Glomerular endothelial cell (primary cell): ENCODE data around the gene RHOA. TPM values are rescaled to one million over a fixed set of nuclear protein-coding genes. Genes with fewer than 3 reads are reported as not detected.
"Not testable (repeated sequence)": the region's sequence is repeated elsewhere in the genome, so short reads cannot be mapped to it uniquely, and the experiment has no call there.

ENCODE experiments used
- DNase-seq: peaks from one replicate; pipeline ENCODE4 v3.0.0-alpha.2; 2011; ENCODE audit warnings: low read depth, low spot score; ENCODE audit errors: extremely low read depth
- total RNA-seq: library from RNA; depleted of rRNA; stranded (reverse); fragments of >200 nt; gene quantifications from 2 replicates; pipeline ENCODE4 v1.2.3, GENCODE V29; 2015

The RHOA gene
- total RNA-seq, 1 donor from 2014 or later = 584 TPM

GRCh38 chr3:49412632-49413337 lies 1.0 kb upstream of the RHOA start:
- DNase-seq = no peak

DNA sequence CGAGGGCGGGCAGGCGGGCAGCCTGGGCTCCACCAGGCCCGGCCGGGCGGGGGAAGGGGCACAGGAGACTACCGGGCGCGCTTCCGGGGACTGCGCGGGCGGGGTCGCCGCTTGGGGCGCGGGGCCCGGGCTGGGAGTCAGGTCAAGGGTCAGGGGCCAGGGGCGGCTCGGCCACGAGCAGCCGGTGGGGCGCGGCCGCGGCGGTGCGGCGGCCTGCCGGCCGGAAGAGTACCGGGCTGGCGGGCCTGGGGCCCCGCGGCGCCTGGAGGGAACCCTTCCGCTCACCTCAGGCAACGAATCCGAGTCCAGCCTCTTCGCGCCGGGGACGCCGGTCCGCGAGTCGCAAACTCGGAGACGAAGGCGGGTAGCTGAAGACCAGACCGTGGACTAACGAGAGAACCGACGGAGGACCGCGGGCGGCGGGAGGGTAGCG lies 225 bp downstream of the RHOA start:
- no peak for DNase-seq

- DNase-seq = no peak
Measured at GRCh38 chr3:49410846-49411534, 786 bp downstream of the RHOA start.

DNA sequence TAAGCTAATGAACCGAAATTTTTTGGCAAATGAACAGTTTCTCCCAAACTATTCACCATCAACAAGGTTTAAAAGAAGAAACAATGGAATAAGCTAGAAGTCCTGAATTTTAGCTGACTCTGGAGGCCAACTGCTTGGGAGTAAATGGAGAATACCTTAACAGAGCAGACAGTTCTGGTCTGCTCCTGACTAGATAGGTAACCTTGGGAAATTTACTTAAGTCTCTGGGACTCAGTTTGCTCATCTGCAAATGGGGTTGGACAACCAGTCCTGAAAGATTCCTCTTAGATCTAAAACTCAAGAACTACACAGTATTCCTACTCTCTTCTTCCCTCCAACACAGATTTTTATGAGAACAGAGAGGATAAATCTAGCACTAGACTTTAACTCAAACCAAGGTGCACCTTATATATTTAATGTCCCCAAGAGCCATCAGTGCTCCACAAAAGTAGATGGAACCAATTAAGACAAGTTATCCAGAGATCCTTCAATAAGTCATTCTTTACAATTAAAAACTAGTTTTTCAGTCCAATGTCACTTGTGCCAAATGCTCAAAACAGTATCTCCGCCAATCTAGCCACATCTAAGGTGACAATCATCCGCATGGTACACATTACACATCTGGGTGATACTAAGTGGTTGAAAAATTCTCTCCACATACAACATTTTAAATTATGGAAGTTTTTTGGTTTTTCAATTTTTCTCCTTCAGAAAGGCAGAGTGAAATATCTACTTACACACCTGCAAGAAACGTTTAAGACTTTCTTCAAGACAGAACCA lies 1.5 kb downstream of the RHOA start:
- DNase-seq = no peak

- no peak for DNase-seq
Measured at GRCh38 chr3:49406571-49407565, 4.9 kb downstream of the RHOA start.

GRCh38 chr3:49405570-49405969 lies 6.2 kb downstream of the RHOA start:
- not testable (repeated sequence) for DNase-seq

GRCh38 chr3:49403891-49404290 lies 7.9 kb downstream of the RHOA start:
- no peak for DNase-seq

- DNase-seq = no peak
Measured at GRCh38 chr3:49401766-49402165, 10.0 kb downstream of the RHOA start.

- no peak for DNase-seq
Measured at GRCh38 chr3:49399461-49399860, 12.3 kb downstream of the RHOA start.

GRCh38 chr3:49397470-49397869 lies 14.3 kb downstream of the RHOA start:
- no peak for DNase-seq

DNA sequence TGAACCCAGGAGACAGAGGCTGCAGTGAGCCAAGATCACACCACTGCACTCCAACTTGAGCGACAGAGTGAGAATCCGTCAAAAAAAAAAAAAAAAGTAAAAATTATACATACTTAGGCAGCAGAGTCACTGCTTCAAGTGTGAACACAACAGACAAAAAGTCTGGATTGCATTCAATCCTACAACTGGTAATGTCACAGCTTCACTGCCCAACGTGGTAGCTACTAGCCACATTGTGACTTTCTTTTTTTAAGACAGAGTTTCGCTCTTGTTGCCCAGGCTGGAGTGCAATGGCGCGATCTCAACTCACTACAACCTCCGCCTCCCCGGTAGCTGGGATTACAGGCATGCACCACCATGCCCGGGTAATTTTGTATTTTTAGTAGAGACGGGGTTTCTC lies 20.5 kb downstream of the RHOA start:
- DNase-seq = not testable (repeated sequence)

DNA sequence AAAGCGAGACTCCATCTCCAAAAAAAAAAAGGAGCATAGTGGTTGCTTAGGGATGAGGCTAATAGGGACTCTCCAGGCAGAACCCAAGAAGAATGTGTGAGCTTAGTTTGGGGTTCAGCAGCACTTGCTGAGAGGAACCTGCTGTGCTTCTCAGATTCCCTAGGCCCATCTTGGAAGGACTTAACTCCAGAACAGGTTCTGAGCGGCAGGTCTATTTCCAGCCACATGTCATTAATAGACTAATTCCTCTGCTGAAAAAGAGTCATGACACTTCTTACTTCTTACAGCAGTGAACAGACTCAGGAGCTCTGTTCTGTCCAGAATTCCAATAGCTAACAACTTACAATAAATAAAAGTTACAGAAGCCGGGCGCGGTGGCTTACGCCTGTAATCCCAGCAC lies 22.5 kb downstream of the RHOA start:
- no peak for DNase-seq

- no peak for DNase-seq
Measured at GRCh38 chr3:49388289-49388820, 23.4 kb downstream of the RHOA start.

DNA sequence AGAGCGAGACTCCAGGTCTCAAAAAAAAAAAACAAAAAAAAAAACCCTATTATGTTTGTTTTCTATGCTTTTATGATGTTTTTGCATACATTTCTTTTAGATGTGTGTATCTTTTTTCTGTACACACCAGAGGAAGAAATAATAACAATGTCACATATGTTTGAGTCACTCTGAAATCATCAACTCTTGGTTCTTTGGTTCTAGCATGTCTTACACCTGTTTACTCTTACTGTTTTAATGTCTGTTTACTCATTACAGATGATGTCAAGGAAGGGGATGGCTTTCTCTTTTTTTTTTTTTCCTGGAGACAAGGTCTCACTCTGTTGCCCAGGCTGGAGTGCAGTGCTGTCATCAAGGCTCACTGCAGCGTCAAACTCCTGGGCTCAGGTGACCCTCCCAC lies 24.1 kb downstream of the RHOA start:
- no peak for DNase-seq

GRCh38 chr3:49386056-49386756 lies 25.6 kb downstream of the RHOA start:
- DNase-seq = no peak

DNA sequence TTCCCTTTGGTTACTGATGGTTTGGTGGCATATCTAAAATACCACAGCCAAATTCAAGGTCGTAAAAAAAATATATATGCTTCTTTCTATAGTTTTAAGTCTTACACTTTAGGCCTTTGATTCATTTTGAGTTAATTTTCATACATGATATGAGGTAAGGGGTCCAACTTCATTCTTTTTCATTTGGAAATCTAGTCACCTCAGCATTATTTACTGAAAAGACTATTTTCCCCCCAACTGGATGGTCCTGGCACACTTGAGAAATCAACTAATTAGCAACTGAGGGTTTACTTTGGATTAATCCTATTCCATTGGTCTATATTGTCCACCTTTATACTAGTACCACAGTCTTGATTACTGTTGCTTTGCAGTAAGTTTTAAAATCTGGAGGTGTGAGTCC lies 26.2 kb downstream of the RHOA start:
- DNase-seq = no peak

DNA sequence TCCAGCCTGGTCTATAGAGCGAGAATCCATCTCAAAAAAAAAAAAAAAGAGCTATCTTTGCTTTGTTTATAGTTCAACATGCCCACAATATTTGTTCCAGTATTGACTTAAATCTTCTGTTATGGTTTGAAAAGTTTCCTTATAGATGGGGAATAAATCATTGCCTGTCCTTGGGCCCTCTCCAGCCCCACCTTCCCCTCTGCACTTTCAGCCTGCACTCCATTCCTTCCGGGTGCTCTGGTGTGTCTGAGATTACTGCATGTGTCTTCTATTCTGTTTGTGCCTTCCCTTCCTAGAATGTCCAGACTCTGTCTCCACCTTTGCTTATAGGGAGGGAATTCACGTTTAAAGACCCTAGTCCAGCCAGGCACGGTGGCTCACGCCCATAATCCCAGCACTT lies 28.4 kb downstream of the RHOA start:
- no peak for DNase-seq

DNA sequence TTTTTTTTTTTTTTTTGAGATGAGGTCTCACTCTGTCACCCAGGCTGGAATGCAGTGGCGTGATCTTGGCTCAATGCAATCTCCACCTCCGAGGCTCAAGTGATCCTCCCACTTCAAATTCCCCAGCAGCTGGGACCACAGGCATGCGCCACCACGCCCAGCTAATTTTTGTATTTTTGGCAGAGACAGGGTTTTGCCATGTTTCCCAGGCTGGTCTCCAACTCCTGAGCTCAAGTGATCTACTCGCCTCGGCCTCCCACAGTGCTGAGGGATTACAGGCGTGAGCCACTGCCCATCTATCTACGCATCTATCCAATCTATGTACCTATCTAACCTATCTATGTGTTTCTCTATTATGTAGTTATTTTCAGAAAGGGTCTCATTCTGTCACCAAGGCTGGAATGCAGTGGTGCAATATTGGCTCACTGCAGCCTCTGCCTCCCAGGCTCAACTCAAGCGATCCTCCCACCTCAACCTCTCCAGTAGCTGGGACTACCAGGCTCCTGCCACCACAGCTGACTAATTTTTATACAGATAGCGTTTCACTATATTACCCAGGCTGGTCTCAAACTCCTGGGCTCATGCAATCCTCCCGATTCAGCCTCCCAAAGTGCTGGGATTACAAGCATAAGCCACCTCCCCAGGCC lies 33.4 kb downstream of the RHOA start:
- DNase-seq = no peak

DNA sequence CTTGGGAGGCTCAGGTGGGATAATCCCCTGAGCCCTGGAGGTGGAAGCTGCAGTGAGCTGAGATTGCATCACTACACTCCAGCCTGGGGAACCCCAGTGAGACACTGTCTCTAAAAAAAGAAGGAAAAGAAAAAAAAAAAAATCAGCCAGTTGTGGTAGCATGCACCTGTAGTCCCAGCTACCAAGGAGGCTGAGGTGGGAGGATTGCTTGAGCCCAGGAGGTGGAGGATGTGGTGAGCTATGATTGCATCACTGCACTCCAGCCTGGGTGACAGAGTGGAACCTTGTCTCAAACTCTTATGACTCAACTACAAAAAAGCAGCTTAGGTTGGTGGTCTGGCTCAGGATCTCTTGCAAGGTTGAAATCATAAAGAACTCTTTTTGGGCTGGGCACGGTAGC lies 34.3 kb downstream of the RHOA start:
- DNase-seq = no peak
